Measurements from ENCODE around the gene LRCOL1.

DNA sequence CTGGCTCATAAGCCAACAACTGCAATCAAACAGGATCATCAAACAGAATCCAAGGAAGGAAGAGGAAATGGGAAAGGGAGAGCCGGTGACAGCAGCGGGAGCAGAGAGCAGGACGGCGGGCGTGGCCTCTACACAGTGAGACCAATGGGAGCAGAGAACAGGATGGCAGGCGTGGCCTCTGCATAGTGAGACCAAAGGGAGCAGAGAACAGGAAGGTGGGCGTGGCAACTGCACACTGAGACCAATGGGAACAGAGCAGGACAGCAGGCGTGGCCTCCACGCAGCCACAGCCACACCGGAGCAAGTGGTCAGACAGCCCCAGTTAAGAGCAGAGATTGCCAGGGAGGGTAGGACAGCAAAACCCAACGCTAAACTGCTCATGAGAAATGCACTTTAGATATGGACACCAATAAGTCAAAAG is 16.4 kb downstream of the LRCOL1 start:
- TF ChIP-seq, protein P1, sequence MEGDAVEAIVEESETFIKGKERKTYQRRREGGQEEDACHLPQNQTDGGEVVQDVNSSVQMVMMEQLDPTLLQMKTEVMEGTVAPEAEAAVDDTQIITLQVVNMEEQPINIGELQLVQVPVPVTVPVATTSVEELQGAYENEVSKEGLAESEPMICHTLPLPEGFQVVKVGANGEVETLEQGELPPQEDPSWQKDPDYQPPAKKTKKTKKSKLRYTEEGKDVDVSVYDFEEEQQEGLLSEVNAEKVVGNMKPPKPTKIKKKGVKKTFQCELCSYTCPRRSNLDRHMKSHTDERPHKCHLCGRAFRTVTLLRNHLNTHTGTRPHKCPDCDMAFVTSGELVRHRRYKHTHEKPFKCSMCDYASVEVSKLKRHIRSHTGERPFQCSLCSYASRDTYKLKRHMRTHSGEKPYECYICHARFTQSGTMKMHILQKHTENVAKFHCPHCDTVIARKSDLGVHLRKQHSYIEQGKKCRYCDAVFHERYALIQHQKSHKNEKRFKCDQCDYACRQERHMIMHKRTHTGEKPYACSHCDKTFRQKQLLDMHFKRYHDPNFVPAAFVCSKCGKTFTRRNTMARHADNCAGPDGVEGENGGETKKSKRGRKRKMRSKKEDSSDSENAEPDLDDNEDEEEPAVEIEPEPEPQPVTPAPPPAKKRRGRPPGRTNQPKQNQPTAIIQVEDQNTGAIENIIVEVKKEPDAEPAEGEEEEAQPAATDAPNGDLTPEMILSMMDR (conservative IDR thresholded peaks at IDR 0.05; ENCODE audit: low read depth in 2 of 2), result no peak
- TF ChIP-seq, protein P2, sequence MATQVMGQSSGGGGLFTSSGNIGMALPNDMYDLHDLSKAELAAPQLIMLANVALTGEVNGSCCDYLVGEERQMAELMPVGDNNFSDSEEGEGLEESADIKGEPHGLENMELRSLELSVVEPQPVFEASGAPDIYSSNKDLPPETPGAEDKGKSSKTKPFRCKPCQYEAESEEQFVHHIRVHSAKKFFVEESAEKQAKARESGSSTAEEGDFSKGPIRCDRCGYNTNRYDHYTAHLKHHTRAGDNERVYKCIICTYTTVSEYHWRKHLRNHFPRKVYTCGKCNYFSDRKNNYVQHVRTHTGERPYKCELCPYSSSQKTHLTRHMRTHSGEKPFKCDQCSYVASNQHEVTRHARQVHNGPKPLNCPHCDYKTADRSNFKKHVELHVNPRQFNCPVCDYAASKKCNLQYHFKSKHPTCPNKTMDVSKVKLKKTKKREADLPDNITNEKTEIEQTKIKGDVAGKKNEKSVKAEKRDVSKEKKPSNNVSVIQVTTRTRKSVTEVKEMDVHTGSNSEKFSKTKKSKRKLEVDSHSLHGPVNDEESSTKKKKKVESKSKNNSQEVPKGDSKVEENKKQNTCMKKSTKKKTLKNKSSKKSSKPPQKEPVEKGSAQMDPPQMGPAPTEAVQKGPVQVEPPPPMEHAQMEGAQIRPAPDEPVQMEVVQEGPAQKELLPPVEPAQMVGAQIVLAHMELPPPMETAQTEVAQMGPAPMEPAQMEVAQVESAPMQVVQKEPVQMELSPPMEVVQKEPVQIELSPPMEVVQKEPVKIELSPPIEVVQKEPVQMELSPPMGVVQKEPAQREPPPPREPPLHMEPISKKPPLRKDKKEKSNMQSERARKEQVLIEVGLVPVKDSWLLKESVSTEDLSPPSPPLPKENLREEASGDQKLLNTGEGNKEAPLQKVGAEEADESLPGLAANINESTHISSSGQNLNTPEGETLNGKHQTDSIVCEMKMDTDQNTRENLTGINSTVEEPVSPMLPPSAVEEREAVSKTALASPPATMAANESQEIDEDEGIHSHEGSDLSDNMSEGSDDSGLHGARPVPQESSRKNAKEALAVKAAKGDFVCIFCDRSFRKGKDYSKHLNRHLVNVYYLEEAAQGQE (IDR thresholded peaks at IDR 0.05; ENCODE audit: unreplicated experiment), result no peak
- TF ChIP-seq EZH2 (IDR thresholded peaks at IDR 0.05; ENCODE audit: low read depth, unreplicated experiment) (no peak), ZNF331 (CRISPR knock-in tag; IDR thresholded peaks at IDR 0.05; ENCODE audit: low read depth) (no peak), CREB1 (CRISPR knock-in tag; IDR thresholded peaks at IDR 0.05; ENCODE audit: low read depth) (no peak), NANOG (IDR thresholded peaks at IDR 0.05; ENCODE audit: borderline replicate concordance) (no peak), JUNB (IDR thresholded peaks at IDR 0.05; ENCODE audit: unreplicated experiment) (no peak), POLR2AphosphoS5 (IDR thresholded peaks at IDR 0.05; ENCODE audit: low read depth) (no peak), ZNF114 (CRISPR knock-in tag; IDR thresholded peaks at IDR 0.05) (no peak), EZH2phosphoT487 (IDR thresholded peaks at IDR 0.05; ENCODE audit: unreplicated experiment) (no peak), STAT1 (IDR thresholded peaks at IDR 0.05; ENCODE audit: unreplicated experiment) (no peak)
- TF ChIP-seq, protein P3, sequence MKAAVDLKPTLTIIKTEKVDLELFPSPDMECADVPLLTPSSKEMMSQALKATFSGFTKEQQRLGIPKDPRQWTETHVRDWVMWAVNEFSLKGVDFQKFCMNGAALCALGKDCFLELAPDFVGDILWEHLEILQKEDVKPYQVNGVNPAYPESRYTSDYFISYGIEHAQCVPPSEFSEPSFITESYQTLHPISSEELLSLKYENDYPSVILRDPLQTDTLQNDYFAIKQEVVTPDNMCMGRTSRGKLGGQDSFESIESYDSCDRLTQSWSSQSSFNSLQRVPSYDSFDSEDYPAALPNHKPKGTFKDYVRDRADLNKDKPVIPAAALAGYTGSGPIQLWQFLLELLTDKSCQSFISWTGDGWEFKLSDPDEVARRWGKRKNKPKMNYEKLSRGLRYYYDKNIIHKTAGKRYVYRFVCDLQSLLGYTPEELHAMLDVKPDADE (IDR thresholded peaks at IDR 0.05), result no peak
